ENCODE results near the gene STOM.

DNA sequence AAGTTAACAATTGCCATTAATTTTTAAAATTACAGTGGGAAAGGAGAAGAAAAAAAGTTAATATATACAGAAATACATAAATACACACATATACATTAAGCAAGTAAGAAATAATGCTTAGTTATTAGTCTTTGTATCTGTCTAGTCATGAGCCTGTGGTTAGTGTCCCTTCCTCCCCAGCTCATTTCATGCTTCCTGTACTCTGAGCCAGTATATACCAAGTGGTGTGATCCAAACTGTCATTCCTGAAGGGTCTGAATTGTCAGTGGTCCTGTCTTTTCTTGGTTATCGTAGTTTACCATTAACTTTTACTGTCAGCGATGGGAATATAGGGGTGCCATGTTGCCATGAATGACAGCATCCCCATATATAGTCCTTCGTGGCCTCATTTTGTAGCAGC lies 24.2 kb upstream of the STOM start:
- TF ChIP-seq, protein P1, sequence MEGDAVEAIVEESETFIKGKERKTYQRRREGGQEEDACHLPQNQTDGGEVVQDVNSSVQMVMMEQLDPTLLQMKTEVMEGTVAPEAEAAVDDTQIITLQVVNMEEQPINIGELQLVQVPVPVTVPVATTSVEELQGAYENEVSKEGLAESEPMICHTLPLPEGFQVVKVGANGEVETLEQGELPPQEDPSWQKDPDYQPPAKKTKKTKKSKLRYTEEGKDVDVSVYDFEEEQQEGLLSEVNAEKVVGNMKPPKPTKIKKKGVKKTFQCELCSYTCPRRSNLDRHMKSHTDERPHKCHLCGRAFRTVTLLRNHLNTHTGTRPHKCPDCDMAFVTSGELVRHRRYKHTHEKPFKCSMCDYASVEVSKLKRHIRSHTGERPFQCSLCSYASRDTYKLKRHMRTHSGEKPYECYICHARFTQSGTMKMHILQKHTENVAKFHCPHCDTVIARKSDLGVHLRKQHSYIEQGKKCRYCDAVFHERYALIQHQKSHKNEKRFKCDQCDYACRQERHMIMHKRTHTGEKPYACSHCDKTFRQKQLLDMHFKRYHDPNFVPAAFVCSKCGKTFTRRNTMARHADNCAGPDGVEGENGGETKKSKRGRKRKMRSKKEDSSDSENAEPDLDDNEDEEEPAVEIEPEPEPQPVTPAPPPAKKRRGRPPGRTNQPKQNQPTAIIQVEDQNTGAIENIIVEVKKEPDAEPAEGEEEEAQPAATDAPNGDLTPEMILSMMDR (conservative IDR thresholded peaks at IDR 0.05): no peak
- TF ChIP-seq ZFX (IDR thresholded peaks at IDR 0.05): no peak

Measured in C4-2B (cell line).